ENCODE measurements around the gene MRPL45.

DNA sequence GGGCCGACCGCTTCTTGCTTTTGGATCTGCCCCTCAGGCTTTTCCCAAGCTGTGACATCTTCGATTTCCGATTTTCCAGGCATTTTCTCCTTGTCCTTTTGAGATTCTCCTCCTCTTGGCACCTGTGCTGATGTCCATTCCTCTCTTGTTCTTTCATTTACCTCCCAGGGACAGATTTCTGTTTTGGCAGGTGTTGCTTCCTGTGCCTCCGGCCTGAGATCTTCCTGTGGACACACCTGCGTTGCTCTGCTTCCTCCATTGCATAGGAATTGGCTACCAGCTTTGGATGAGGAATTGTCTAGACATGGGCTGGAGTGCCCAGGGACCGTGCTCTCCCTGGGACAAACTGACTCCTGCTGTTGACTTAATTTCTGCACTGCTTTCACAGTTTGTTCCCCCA is 31.7 kb downstream of the MRPL45 start:
- TF ChIP-seq POLR2A (IDR thresholded peaks at IDR 0.05; ENCODE audit: low read depth, low read length) = no peak
- TF ChIP-seq, protein P1, sequence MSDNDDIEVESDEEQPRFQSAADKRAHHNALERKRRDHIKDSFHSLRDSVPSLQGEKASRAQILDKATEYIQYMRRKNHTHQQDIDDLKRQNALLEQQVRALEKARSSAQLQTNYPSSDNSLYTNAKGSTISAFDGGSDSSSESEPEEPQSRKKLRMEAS (IDR thresholded peaks at IDR 0.05; ENCODE audit: insufficient read depth, insufficient read length) = no peak
- no peak for TF ChIP-seq EZH2 (IDR thresholded peaks at IDR 0.05; ENCODE audit: borderline replicate concordance, low read depth, low read length, severe bottlenecking)
- TF ChIP-seq, protein P2, sequence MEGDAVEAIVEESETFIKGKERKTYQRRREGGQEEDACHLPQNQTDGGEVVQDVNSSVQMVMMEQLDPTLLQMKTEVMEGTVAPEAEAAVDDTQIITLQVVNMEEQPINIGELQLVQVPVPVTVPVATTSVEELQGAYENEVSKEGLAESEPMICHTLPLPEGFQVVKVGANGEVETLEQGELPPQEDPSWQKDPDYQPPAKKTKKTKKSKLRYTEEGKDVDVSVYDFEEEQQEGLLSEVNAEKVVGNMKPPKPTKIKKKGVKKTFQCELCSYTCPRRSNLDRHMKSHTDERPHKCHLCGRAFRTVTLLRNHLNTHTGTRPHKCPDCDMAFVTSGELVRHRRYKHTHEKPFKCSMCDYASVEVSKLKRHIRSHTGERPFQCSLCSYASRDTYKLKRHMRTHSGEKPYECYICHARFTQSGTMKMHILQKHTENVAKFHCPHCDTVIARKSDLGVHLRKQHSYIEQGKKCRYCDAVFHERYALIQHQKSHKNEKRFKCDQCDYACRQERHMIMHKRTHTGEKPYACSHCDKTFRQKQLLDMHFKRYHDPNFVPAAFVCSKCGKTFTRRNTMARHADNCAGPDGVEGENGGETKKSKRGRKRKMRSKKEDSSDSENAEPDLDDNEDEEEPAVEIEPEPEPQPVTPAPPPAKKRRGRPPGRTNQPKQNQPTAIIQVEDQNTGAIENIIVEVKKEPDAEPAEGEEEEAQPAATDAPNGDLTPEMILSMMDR (IDR thresholded peaks at IDR 0.05; ENCODE audit: extremely low read depth in 1 of 2, insufficient read depth in 1 of 2, low read depth in 1 of 2, low read length in 2 of 2) = no peak
- TF ChIP-seq GATA2 (IDR thresholded peaks at IDR 0.05; ENCODE audit: insufficient read depth, insufficient read length, low read depth, low read length) = no peak
- no peak for TF ChIP-seq JUN (IDR thresholded peaks at IDR 0.05; ENCODE audit: borderline replicate concordance, insufficient read depth, insufficient read length, low read depth)

All from endothelial cell of umbilical vein (primary cell).